CD14-positive monocyte (primary cell): ENCODE measurements around the gene ERVV-1. TPM values are rescaled to one million over a fixed set of nuclear protein-coding genes. Genes with fewer than 3 reads are reported as not detected.

Source experiments
- DNase-seq, 3 donors: peaks; one replicate each; pipeline ENCODE4 v3.0.0-alpha.2; 2011 to 2022
- H2AFZ ChIP-seq: 2 replicates; pipeline ENCODE4 v1.6.0; 2012; ENCODE audit warnings: mild to moderate bottlenecking, low read depth, low read length, inconsistent platforms; ENCODE audit not compliant: insufficient read depth, poor library complexity, severe bottlenecking
- H3K27ac ChIP-seq, 2 donors: 1 replicate in 1 of 2; 2 replicates in 1 of 2; pipeline ENCODE4 v1.5.1; 2012 to 2013; ENCODE audit warnings: low read length in 2 of 2, control low read depth in 1 of 2, inconsistent platforms in 1 of 2, low read depth in 1 of 2, mild to moderate bottlenecking in 1 of 2
- H3K27me3 ChIP-seq, 2 donors: one replicate each; pipeline versions ENCODE4 v1.6.0 to v1.6.1; 2011 to 2013; ENCODE audit warnings: low read length in 2 of 2; ENCODE audit not compliant: control insufficient read depth in 2 of 2, insufficient read depth in 2 of 2
- H3K36me3 ChIP-seq, 2 donors: replicated peaks in 1 of 2; 1 replicate in 1 of 2; 2 replicates in 1 of 2; pipeline versions ENCODE4 v1.5.1 to v1.6.1; 2012 to 2013; ENCODE audit warnings: low read length in 2 of 2, control low read depth in 1 of 2, inconsistent platforms in 1 of 2, mild to moderate bottlenecking in 1 of 2; ENCODE audit not compliant: insufficient read depth in 2 of 2, control insufficient read depth in 1 of 2
- H3K4me1 ChIP-seq, 2 donors: 1 replicate in 1 of 2; 2 replicates in 1 of 2; pipeline versions ENCODE4 v1.5.1 to v1.6.1; 2012 to 2013; ENCODE audit warnings: low read length in 2 of 2, control low read depth in 1 of 2, inconsistent platforms in 1 of 2, mild to moderate bottlenecking in 1 of 2, moderate library complexity in 1 of 2; ENCODE audit not compliant: insufficient read depth in 2 of 2, control insufficient read depth in 1 of 2
- H3K4me2 ChIP-seq: replicated peaks from 2 replicates; pipeline ENCODE3; 2012; ENCODE audit warnings: low read length, moderate library complexity, mild to moderate bottlenecking; ENCODE audit not compliant: poor library complexity, severe bottlenecking; ENCODE audit errors: extremely low read depth
- H3K4me3 ChIP-seq, 3 experiments: fragments of 200-600 bp in 1 of 3; sonication (generic) in 1 of 3; replicated peaks in 1 of 3; 1 replicate in 2 of 3; 2 replicates in 1 of 3; pipeline ENCODE4 v1.5.1; 2011 to 2013; ENCODE audit warnings: low read length in 3 of 3, mild to moderate bottlenecking in 3 of 3, control low read depth in 2 of 3, low read depth in 2 of 3, inconsistent platforms in 1 of 3, moderate library complexity in 1 of 3
- H3K79me2 ChIP-seq: 2 replicates; pipeline ENCODE4 v1.6.0; 2012; ENCODE audit warnings: mild to moderate bottlenecking, control low read depth, inconsistent platforms, low read length, moderate library complexity; ENCODE audit not compliant: insufficient read depth
- H3K9ac ChIP-seq: 2 replicates; pipeline ENCODE4 v1.6.0; 2017; ENCODE audit warnings: low read length, mild to moderate bottlenecking; ENCODE audit not compliant: insufficient read depth, poor library complexity, severe bottlenecking
- H3K9me3 ChIP-seq, 2 donors: replicated peaks in 1 of 2; 1 replicate in 1 of 2; 2 replicates in 1 of 2; pipeline versions ENCODE4 v1.5.1 to v1.6.1; 2012 to 2013; ENCODE audit warnings: low read length in 2 of 2, control low read depth in 1 of 2; ENCODE audit not compliant: control insufficient read depth in 1 of 2, insufficient read depth in 1 of 2
- H4K20me1 ChIP-seq: 2 replicates; pipeline ENCODE4 v1.6.0; 2012; ENCODE audit warnings: mild to moderate bottlenecking, low read length, control low read depth, moderate library complexity; ENCODE audit not compliant: insufficient read depth
- H3K27ac Mint-ChIP-seq, 7 donors: one replicate each; pipeline ENCODE4 v1.8.0; 2020; ENCODE audit warnings: mild to moderate bottlenecking in 7 of 7, mixed read lengths in 7 of 7, moderate library complexity in 6 of 7, inconsistent platforms in 2 of 7
- H3K27me3 Mint-ChIP-seq, 3 donors: one replicate each; pipeline ENCODE4 v1.8.0; 2021 to 2022; ENCODE audit warnings: low read depth in 3 of 3, mild to moderate bottlenecking in 3 of 3, mixed read lengths in 3 of 3, moderate library complexity in 3 of 3, inconsistent platforms in 1 of 3
- H3K36me3 Mint-ChIP-seq, 2 donors: one replicate each; pipeline ENCODE4 v1.8.0; 2020; ENCODE audit warnings: mixed read lengths in 2 of 2, inconsistent platforms in 1 of 2, mild to moderate bottlenecking in 1 of 2
- H3K4me1 Mint-ChIP-seq: one replicate; pipeline ENCODE4 v1.8.0; 2020; ENCODE audit warnings: mild to moderate bottlenecking, mixed read lengths
- H3K4me3 Mint-ChIP-seq, 2 donors: one replicate each; pipeline ENCODE4 v1.8.0; 2020; ENCODE audit warnings: mild to moderate bottlenecking in 2 of 2, mixed read lengths in 2 of 2, moderate library complexity in 1 of 2
- H3K9me3 Mint-ChIP-seq, 7 donors: one replicate each; pipeline ENCODE4 v1.8.0; 2020 to 2022; ENCODE audit warnings: mixed read lengths in 7 of 7, mild to moderate bottlenecking in 6 of 7, moderate library complexity in 6 of 7, inconsistent platforms in 2 of 7
- CTCF ChIP-seq: fragments of 200-600 bp; IDR thresholded peaks from one replicate; pipeline ENCODE4 v1.8.0; 2022; ENCODE audit warnings: antibody characterized with exemption, mild to moderate bottlenecking
- WGBS: methylation state at CpG from one replicate; pipeline ENCODE4 v1.1.5; 2013; ENCODE audit warnings: missing lambda C conversion rate; ENCODE audit not compliant: insufficient coverage; 5-methylcytosine and 5-hydroxymethylcytosine counted together
- intact Hi-C, 2 donors: fragments of 100-400 bp; cut with micrococcal nuclease; formaldehyde crosslinking; loops; one replicate each; pipeline versions ENCODE4 v1.15.0 to v1.15.1; 2023
- polyA plus RNA-seq, 3 donors: library from polyadenylated mRNA; depleted of rRNA in 1 of 3; unstranded in 2 of 3; stranded (reverse) in 1 of 3; fragments of 300-500 nt in 2 of 3; fragments of >200 nt in 1 of 3; fragmentation: Illumina TruSeq in 2 of 3; gene quantifications; 1 replicate in 2 of 3; 2 replicates in 1 of 3; pipeline ENCODE4 v1.2.3, GENCODE V29; 2012 to 2021

The ERVV-1 gene
- polyA plus RNA-seq, 3 donors = not detected

GRCh38 chr19:52990759-52991418 lies 22.8 kb upstream of the ERVV-1 start:
- Mint-ChIP-seq H3K27me3 (peaks cover 6 to 13% (median 7%) of the 10 kb centered on the region in 3 donors), H3K4me1 (peaks cover 38% of the 10 kb centered on the region), H3K36me3 (peaks cover 24 to 27% of the 10 kb centered on the region in 2 donors), H3K9me3 (peaks cover 39 to 91% (median 84%) of the 10 kb centered on the region in 7 donors), H3K4me3 (peak overlapping the region in 1 of 2 donors; percentile 64), H3K27ac (peak overlapping the region in 1 of 7 donors; percentile 79)
- Histone ChIP-seq H3K4me3 (peak overlapping the region in 2 of 3 experiments; percentile 46 to 78), H3K27ac (peak overlapping the region in 1 of 2 donors; percentile 62), H3K36me3 (peaks cover 0 to 38% of the 10 kb centered on the region in 2 donors), H3K4me2 (peak overlapping the region; percentile 91), H3K27me3 (peaks cover 0 to 8% of the 10 kb centered on the region in 2 donors), H3K9ac (no peak overlapping the region), H3K9me3 (peaks cover 57 to 76% of the 10 kb centered on the region in 2 donors), H4K20me1 (no peaks in the 10 kb centered on the region), H3K4me1 (peaks cover 21 to 42% of the 10 kb centered on the region in 2 donors), H3K79me2 (peaks cover 5% of the 10 kb centered on the region), H2AFZ (no peak overlapping the region)
- 100% methylated on average over 2 of the region's 16 CpGs for WGBS
- peak; percentile 4 to 57 (median 10) for DNase-seq
- no peak for TF ChIP-seq CTCF
- intact Hi-C loops = loop anchor here in 1 of 2 donors (10.0 kb wide), 1 partner anchor 204 kb away; the partner anchor contains the start of gene ZNF665

GRCh38 chr19:52991484-52991883 lies 22.2 kb upstream of the ERVV-1 start:
- no peak overlapping the region for H3K9ac ChIP-seq
- H4K20me1 ChIP-seq = no peaks in the 10 kb centered on the region
- H3K36me3 Mint-ChIP-seq = peaks cover 19 to 21% of the 10 kb centered on the region in 2 donors
- H3K79me2 ChIP-seq = peaks cover 5% of the 10 kb centered on the region
- intact Hi-C loops = loop anchor here in 1 of 2 donors (10.0 kb wide), 1 partner anchor 203 kb away; the partner anchor contains the start of gene ZNF665
- H3K9me3 ChIP-seq = peaks cover 52 to 75% of the 10 kb centered on the region in 2 donors
- peak overlapping the region; percentile 91 for H3K4me2 ChIP-seq
- H3K4me3 Mint-ChIP-seq = peak overlapping the region in 1 of 2 donors; percentile 64
- no CpG with 5 or more reads among the region's 2 CpGs for WGBS
- TF ChIP-seq CTCF = no peak
- DNase-seq = peak; percentile 5 to 26 (median 11)
- peak overlapping the region in 1 of 7 donors; percentile 79 for H3K27ac Mint-ChIP-seq
- peak overlapping the region in 1 of 2 donors; percentile 62 for H3K27ac ChIP-seq
- peaks cover 6 to 13% (median 7%) of the 10 kb centered on the region in 3 donors for H3K27me3 Mint-ChIP-seq
- peaks cover 39 to 91% (median 85%) of the 10 kb centered on the region in 7 donors for H3K9me3 Mint-ChIP-seq
- H3K4me3 ChIP-seq = peak overlapping the region in 2 of 3 experiments; percentile 46 to 78
- H3K27me3 ChIP-seq = peaks cover 0 to 8% of the 10 kb centered on the region in 2 donors
- H3K36me3 ChIP-seq = peaks cover 0 to 32% of the 10 kb centered on the region in 2 donors
- H2AFZ ChIP-seq = no peak overlapping the region
- H3K4me1 Mint-ChIP-seq = peaks cover 38% of the 10 kb centered on the region
- H3K4me1 ChIP-seq = peaks cover 21 to 42% of the 10 kb centered on the region in 2 donors
